Epithelial cell of proximal tubule (primary cell): ENCODE results near the gene TNFRSF21. TPM values are rescaled to one million over a fixed set of nuclear protein-coding genes. Genes with fewer than 3 reads are reported as not detected.

Source experiments
- DNase-seq: peaks from one replicate; pipeline ENCODE4 v3.0.0-alpha.2; 2011; ENCODE audit warnings: low read depth
- H3K4me3 ChIP-seq: 2 replicates; pipeline ENCODE4 v1.5.1; 2011; ENCODE audit warnings: low read depth, mild to moderate bottlenecking, low read length
- CTCF ChIP-seq: conservative IDR thresholded peaks from 2 replicates; pipeline ENCODE4 v1.5.1; 2012; ENCODE audit warnings: low read depth, mild to moderate bottlenecking, low read length
- total RNA-seq: library from RNA; depleted of rRNA; stranded (reverse); fragments of >200 nt; gene quantifications from 2 replicates; pipeline ENCODE4 v1.2.3, GENCODE V29; 2015

The TNFRSF21 gene
- total RNA-seq, 1 donor from 2014 or later, result 61.3 TPM

GRCh38 chr6:47182291-47182957, 127.3 kb downstream of the TNFRSF21 start:
- H3K4me3 ChIP-seq, result no peak overlapping the region
- DNase-seq, result no peak
- TF ChIP-seq CTCF, result no peak

GRCh38 chr6:47181681-47182080, 128.0 kb downstream of the TNFRSF21 start:
- no peak for DNase-seq
- no peak for TF ChIP-seq CTCF
- H3K4me3 ChIP-seq, result no peak overlapping the region

Other genes starting within 250 kb of the TNFRSF21 start
- 43.3 and 61.7 TPM in 2 replicates for gene CD2AP, start 167.9 kb upstream of the TNFRSF21 start, total RNA-seq